Measurements from ENCODE around the gene HOXB4.

The HOXB4 gene

DNA sequence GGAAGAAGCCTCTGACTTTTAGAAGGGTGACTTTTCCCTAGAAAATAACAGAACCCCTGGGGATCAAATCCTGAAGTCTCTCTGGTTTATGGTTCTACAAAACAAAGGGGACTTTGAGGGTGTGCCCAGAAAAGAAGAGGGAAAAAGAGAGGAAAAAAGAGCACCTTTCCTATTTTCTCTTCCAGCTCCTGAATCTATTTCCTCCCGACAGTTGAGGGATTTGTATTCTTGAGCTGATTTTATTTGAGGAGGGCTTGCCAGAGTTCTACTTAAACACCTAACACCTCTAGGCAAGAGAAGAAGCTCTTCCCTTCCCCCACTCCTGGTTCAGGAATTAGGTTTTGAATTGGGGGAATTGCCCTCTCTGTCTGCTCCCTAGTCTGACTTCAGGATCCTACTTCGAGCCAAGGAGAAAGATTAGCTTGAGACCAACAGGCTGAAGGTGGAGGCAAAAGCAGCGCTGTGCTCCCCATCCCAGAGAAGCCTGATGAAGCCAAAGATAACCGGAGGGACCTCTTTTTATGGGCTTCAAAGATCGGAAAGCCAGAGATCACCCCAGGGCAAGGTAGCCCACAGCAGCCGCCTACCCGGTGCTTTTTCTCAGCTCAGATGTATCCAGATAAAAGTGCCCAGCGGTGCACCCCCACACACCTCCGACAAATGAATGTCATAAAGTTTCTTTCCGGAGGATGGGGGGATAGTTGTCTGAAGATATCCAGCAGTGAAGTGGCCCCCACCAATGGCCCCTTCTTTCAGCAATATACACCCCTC lies 11.1 kb upstream of the HOXB4 start:
- no peak for FAIRE-seq

GRCh38 chr17:48588528-48588927 lies 10.4 kb upstream of the HOXB4 start:
- FAIRE-seq, result no peak

DNA sequence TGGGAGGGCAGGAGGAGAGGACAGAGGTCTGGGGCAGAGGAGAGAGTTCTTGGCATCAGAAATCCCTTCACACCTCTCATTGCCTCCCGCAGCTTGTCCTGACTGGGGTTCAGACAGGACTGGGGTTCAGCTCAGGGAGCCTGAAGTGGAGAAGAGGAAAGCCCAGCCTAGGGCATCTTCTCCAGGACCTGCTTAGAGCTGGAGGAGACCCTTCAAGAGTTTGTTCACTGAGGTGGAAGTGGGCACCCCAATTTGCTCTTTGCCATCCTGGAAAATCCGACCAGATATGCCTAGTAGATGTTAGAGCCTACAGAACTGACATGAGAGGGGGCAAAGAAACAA lies 9.9 kb upstream of the HOXB4 start:
- FAIRE-seq, result no peak

- FAIRE-seq, result no peak
Measured at GRCh38 chr17:48587276-48588073, 9.3 kb upstream of the HOXB4 start.

GRCh38 chr17:48586355-48587258 lies 8.5 kb upstream of the HOXB4 start:
- no peak for FAIRE-seq

DNA sequence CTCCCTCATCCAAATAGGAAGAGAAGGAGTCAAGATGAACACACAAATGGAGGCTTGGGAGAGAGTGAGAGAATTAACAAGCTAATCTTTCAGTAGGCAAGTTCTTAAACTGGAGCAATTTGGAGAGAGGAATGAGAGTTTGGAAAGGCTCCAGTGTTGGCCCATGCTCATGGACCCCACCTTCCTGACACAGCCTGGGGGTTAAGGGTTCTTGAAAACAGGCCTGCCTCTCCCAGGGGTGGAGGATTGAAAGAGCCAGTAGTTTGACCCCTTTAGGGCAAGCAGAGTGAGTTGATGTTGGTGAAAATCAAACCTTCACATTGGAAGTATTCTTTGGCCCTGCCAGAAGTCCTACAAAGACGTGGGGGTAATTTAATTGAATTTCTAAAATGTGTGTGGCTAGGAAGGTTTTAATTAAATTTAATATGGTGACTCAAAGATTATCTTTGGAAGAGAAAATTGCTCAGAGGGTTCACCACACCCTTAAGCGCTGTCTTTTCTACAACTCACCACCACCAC lies 6.1 kb upstream of the HOXB4 start:
- no peak for FAIRE-seq

GRCh38 chr17:48583708-48584222 lies 5.6 kb upstream of the HOXB4 start:
- no peak for FAIRE-seq

DNA sequence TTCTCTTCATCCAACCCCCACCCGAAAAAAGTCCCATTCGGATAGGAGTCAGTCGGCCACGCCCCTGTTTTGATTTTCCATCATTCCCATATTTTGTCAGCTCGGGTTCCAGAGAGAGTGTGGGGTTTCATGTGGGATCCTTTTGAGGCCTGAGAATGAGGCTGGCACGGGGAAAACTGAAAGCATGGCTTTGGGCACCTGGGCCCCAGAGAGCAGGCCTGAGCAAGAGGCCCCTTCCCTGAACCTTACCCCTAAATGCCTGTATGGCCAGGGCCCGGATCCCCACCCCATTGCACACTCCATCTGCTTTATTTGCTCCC lies 4.6 kb upstream of the HOXB4 start:
- FAIRE-seq, result no peak

- FAIRE-seq, result no peak
Measured at GRCh38 chr17:48579760-48580554, 1.8 kb upstream of the HOXB4 start.

DNA sequence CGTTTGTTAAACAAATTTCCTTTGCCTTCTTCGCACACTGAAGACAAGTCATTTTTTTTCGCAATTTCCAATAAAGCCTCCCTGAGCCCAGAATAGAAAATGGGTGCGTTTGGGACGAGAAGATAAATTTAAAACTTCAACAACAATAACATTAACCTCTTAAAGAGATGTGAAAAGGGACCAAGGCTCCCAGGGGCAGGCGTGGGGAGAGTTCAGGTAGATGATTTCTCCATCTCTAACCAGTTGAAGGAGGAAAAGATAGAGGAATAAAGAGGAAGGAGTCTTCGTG lies 1.3 kb upstream of the HOXB4 start:
- FAIRE-seq, result no peak

- no peak for FAIRE-seq
Measured at GRCh38 chr17:48578616-48579470, 693 bp upstream of the HOXB4 start.

DNA sequence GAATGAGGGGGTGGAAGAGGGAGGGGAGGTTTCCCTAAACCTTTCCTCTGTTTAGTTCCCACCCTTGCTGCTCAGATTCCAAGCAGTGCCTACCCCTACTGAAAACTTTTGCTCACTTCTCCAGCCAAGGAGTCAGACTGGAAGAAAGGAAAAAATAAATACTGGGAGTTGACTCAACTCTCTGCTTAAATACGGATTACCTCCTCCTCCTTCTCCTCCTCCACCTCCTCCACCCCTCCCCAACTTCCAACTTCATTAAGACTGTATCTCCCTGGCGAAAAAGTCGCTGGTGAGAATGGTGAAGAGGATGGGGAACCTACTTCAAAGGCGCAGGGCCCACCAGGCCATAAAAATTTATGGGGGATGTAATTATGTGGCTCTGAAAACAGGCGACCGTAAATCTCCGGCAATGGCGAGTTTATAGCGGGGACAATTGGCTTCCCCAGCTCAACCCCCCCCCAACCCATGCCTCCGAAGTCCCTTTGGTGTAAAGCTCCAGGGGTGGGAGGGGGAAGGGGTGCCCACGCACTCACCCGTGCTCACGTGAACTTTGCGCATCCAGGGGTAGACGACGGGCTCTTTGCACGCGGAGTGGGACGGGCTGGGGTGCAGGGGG lies 712 bp downstream of the HOXB4 start:
- FAIRE-seq, result no peak

DNA sequence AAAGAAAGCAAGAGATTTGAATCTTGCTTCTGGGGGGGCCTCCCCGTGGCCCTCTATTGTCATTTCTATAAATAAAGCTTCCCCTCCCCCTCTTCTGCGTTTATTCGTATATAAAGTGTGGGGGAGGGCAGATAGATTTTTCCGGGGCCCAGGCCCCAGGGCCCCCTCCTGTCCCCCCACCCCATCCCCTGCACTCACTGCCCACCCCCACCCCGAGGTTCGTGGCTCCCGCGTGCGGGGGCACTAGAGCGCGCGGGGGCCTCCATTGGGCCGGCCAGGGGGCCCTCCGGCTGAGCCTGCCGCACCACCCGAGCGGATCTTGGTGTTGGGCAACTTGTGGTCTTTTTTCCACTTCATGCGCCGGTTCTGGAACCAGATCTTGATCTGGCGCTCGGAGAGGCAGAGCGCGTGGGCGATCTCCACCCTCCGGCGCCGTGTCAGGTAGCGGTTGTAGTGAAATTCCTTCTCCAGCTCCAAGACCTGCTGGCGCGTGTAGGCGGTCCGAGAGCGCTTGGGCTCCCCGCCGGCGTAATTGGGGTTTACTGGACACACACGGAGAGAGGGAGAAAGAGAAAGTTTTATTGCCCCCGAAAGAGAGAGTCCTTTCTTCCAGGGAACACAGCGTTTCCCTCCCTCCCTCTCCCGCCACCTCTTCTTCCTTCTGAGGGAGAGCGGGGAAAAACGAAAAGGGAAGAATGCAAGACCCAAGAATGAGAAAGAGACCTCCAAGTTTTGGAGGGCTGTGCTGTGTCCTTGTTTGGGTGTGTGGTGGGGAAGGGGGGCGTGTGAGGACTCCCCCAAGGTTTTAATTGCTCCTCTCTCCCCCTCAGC lies 1.5 kb downstream of the HOXB4 start:
- no peak for FAIRE-seq

DNA sequence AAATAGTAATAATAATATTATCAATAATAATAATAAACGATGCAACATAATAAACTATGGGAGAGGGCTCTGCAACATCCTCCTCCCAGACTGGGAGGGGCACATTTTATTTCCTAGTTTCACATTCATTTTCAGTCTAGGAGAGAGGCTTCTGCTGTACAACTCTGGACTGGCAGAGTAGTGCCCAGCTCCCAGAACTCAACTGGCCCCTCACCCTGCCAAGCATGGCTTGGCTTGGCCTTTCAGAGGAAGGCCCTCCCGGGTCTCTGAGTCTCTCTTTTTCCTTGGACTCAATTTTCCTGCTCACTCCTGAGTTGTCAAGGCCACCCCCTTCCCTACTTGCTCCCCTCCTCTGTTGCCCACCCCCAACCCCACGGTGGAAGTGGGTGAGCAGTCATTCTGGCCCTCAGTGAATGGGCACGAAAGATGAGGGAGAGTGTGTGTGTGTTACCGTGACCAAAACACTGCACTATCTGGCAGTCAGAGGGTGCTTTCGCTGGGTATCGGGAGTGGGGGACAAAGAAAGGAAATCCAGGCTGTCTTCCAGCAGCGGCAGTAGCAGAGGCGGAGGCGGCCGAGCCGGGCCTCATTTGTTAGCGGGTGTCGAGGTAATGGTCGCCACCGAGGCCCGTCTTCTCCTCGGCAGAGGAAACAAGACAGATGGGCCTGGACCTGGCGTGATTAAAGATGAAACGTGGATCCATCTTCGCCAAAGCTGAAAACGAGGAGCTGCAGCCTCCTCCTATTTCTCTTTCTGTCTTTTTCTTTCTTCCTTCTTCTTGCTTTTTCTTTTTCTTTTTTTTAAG lies 2.3 kb downstream of the HOXB4 start:
- no peak for FAIRE-seq

DNA sequence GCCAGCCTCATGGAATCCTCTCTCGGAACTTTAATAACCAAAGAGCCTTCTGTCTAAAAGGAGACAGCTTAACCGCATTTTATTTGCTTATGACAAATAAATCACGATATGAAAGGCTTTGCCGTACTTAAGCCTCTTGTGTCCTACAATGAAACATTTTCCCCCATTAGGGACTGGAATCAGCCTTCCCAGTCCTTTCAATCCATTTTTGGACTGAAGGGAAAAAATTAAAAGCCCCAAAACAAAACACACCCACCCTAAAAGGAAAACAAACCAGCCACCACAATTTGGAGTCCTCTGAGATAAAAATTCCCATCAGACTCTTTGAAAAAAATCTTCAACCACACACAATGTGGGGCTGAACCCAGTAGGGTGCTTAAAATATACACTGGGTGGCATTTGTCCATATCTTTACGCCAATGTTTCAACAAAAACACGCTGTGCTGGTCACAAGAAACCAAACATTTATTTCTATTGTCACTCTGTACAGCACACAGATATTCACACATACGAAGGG lies 3.0 kb downstream of the HOXB4 start:
- FAIRE-seq, result no peak

- FAIRE-seq, result no peak
Measured at GRCh38 chr17:48574505-48575065, 3.6 kb downstream of the HOXB4 start.

DNA sequence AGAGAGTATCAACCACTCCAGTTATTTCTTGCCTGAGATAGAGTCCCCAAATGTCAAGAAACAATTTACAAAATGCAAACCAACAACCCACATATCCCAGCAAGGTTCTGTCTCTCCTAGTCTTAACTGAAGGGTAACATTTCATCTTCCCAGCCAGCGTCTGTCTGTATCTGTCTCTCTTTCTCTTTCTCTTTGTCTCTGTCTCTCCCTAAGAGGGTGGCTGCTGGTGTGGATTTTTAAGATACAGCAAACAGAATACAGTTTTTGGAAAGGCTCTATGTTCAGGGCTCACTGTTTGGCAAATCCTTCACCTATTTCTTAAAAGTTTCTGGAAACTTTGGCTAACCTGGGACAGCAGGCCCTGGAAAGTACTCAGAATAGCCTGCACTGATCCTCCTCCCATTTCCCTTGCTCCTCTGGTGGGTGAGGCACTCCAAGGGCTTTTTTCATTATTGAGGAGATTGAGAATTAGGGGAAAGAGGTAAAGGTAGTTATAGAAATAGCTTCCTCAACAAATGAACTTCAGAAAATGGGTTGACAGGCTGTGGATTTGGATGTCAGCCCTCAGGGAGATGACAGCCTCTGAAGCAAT lies 6.2 kb downstream of the HOXB4 start:
- FAIRE-seq, result no peak
